K562 (cell line): ENCODE results near the gene PACRG. TPM values are rescaled to one million over a fixed set of nuclear protein-coding genes. Genes with fewer than 3 reads are reported as not detected.

Source experiments
- ATAC-seq: fragments of 200-7000 bp; cut with Tn5 transposase; 3 replicates; pipeline ENCODE4 v1.9.1; 2020; ENCODE audit warnings: moderate library complexity
- BruUV-seq: library from RNA; stranded (reverse); fragments of 400-500 nt; replicated peaks from 2 replicates; lab custom pipeline; 2021; lab: Mats Ljungman, UMichigan
- CTCF ChIA-PET: fragments of 300-600 bp; formaldehyde crosslinking; extraction: SDS; loops from one replicate; lab custom pipeline; 2021; ENCODE audit warnings: low intra/inter-chr PET ratio; lab: Yijun Ruan, JAX
- POLR2A ChIA-PET: fragments of 300-600, 350-650 bp; sonication (Branson Sonifier 250); formaldehyde crosslinking; extraction: SDS; loops from one replicate; lab custom pipeline; 2021; ENCODE audit warnings: antibody characterized with exemption, inconsistent platforms; lab: Yijun Ruan, JAX
- DNase-seq, 4 experiments: peaks; one replicate each; pipeline versions ENCODE4 v3.0.0 to v3.0.0-alpha.2; 2011 to 2018; ENCODE audit warnings: low spot score in 3 of 4, mixed read lengths in 3 of 4; ENCODE audit errors: extremely low read depth in 1 of 4
- FAIRE-seq: peaks from 2 replicates; lab custom pipeline; 2011; peaks lifted over from hg19 to GRCh38; lab: Jason Lieb, UNC
- H2AFZ ChIP-seq: 2 replicates; pipeline ENCODE4 v1.6.0; 2011; ENCODE audit warnings: low read depth, low read length, control low read depth, inconsistent platforms
- H3K27ac ChIP-seq: fragments of 200-600 bp; 3 replicates; pipeline ENCODE4 v1.8.0; 2011; ENCODE audit warnings: low read depth, mild to moderate bottlenecking, control low read depth, inconsistent platforms, low read length, moderate library complexity, mixed read lengths; ENCODE audit errors: extremely low read depth
- H3K27me3 ChIP-seq, 2 experiments: fragments of 300-600 bp in 1 of 2; 2 replicates in 1 of 2; 3 replicates in 1 of 2; pipeline versions ENCODE4 v1.6.0 to v1.8.0; 2011; ENCODE audit warnings: inconsistent platforms in 2 of 2, low read length in 2 of 2, mild to moderate bottlenecking in 1 of 2, mixed read lengths in 1 of 2, moderate library complexity in 1 of 2; ENCODE audit not compliant: control insufficient read depth in 2 of 2, insufficient read depth in 2 of 2
- H3K36me3 ChIP-seq: fragments of 300-600 bp; 3 replicates; pipeline ENCODE4 v1.8.0; 2011; ENCODE audit warnings: mild to moderate bottlenecking, low read length, inconsistent platforms; ENCODE audit not compliant: control insufficient read depth, insufficient read depth
- H3K4me1 ChIP-seq, 2 experiments: fragments of 200-600 bp in 1 of 2; replicated peaks in 1 of 2; 2 replicates in 1 of 2; 3 replicates in 1 of 2; pipeline versions ENCODE4 v1.5.1 to v1.8.0; 2011; ENCODE audit warnings: inconsistent platforms in 2 of 2, low read length in 2 of 2, mild to moderate bottlenecking in 1 of 2, mixed read lengths in 1 of 2, moderate library complexity in 1 of 2; ENCODE audit not compliant: control insufficient read depth in 2 of 2, insufficient read depth in 2 of 2
- H3K4me2 ChIP-seq: 2 replicates; pipeline ENCODE4 v1.6.1; 2011; ENCODE audit warnings: low read length, control low read depth, inconsistent platforms, mixed read lengths; ENCODE audit not compliant: insufficient read depth
- H3K4me3 ChIP-seq: fragments of 200-600 bp; sonication (generic), shearing (Covaris generic); 2 replicates; pipeline ENCODE4 v1.5.1; 2016; ENCODE audit warnings: control low read depth, inconsistent platforms
- H3K79me2 ChIP-seq: fragments of 200-600 bp; 3 replicates; pipeline ENCODE4 v1.8.0; 2011; ENCODE audit warnings: low read length, inconsistent platforms; ENCODE audit not compliant: control insufficient read depth, insufficient read depth
- H3K9ac ChIP-seq, 2 experiments: 2 replicates each; pipeline versions ENCODE4 v1.6.0 to v1.6.1; 2011; ENCODE audit warnings: low read depth in 2 of 2, low read length in 2 of 2, control low read depth in 1 of 2, inconsistent platforms in 1 of 2, mild to moderate bottlenecking in 1 of 2, mixed read lengths in 1 of 2; ENCODE audit not compliant: insufficient read depth in 1 of 2
- H3K9me1 ChIP-seq: one replicate; pipeline ENCODE4 v1.6.0; 2011; ENCODE audit warnings: inconsistent platforms, mild to moderate bottlenecking, low read length, moderate library complexity; ENCODE audit not compliant: control insufficient read depth, insufficient read depth
- H3K9me3 ChIP-seq: replicated peaks from 2 replicates; pipeline ENCODE4 v1.5.1; 2011; ENCODE audit warnings: low read depth, low read length, inconsistent platforms; ENCODE audit not compliant: control insufficient read depth, insufficient read depth
- H4K20me1 ChIP-seq: replicated peaks from 2 replicates; pipeline ENCODE4 v1.6.1; 2011; ENCODE audit warnings: low read length, inconsistent platforms, mixed read lengths; ENCODE audit not compliant: control insufficient read depth, insufficient read depth
- CHAMP1 ChIP-seq: fragments of 450-650 bp; IDR thresholded peaks from 2 replicates; pipeline ENCODE4 v1.6.1; 2016; ENCODE audit warnings: mild to moderate bottlenecking
- ESRRA ChIP-seq: fragments of 450-650 bp; IDR thresholded peaks from 2 replicates; pipeline ENCODE4 v1.6.1; 2014; ENCODE audit warnings: low read depth, mild to moderate bottlenecking, moderate library complexity, borderline replicate concordance
- FOXP4 ChIP-seq: sonication (generic); formaldehyde crosslinking; IDR thresholded peaks from 2 replicates; pipeline ENCODE4 v1.8.0; 2022; ENCODE audit warnings: mild to moderate bottlenecking, missing genetic modification reagents, borderline replicate concordance
- NFATC3 ChIP-seq: fragments of 450-650 bp; IDR thresholded peaks from 2 replicates; pipeline ENCODE4 v1.6.1; 2017; ENCODE audit warnings: mild to moderate bottlenecking
- SMC3 ChIP-seq: conservative IDR thresholded peaks from 2 replicates; pipeline ENCODE4 v1.6.1; 2011; ENCODE audit warnings: low read depth, low read length, improper control_type of control experiment; ENCODE audit not compliant: insufficient read depth
- ZC3H8 ChIP-seq: fragments of 450-650 bp; IDR thresholded peaks from 2 replicates; pipeline ENCODE4 v1.6.1; 2017
- ZFX ChIP-seq: sonication (generic); formaldehyde crosslinking; IDR thresholded peaks from 2 replicates; pipeline ENCODE4 v1.8.0; 2022; ENCODE audit warnings: mild to moderate bottlenecking, missing genetic modification reagents, moderate library complexity
- WGBS: fragments of 100-300 bp; shearing (Covaris generic); methylation state at CpG from one replicate; pipeline ENCODE4 v1.1.6; 2016; ENCODE audit warnings: low coverage, mixed read lengths; ENCODE audit not compliant: insufficient coverage; ENCODE audit errors: missing lambda C conversion rate; 5-methylcytosine and 5-hydroxymethylcytosine counted together
- in situ Hi-C: fragments of 300-500 bp; cut with MboI; formaldehyde crosslinking; loops from 4 replicates; pipeline ENCODE4 v1.15.0; 2018; ENCODE audit warnings: inconsistent platforms, mixed read lengths
- intact Hi-C: fragments of 100-400 bp; cut with micrococcal nuclease; formaldehyde crosslinking; loops from 2 replicates; pipeline ENCODE4 v1.14.2; 2022
- polyA plus RNA-seq, 8 experiments: library from polyadenylated mRNA; depleted of rRNA in 4 of 8; stranded (reverse) in 5 of 8; unstranded in 3 of 8; fragments of >200 nt; fragmentation: Nextera tagmentation in 2 of 8; fragmentation: Illumina TruSeq in 1 of 8; extraction: Ambion mirVana in 2 of 8; extraction: Trizol in 1 of 8; gene quantifications; 2 replicates each; pipeline versions ENCODE4 v1.2.1 to v1.2.3, GENCODE V29; 2011 to 2014; ENCODE audit warnings: inconsistent platforms in 1 of 8, missing spikeins in 1 of 8
- total RNA-seq, 7 experiments: library from RNA; depleted of rRNA in 6 of 7; stranded (reverse); fragments of >200 nt in 6 of 7; fragmentation: Illumina TruSeq in 2 of 7; extraction: Trizol in 2 of 7; gene quantifications; 2 replicates each; pipeline versions ENCODE4 v1.2.1 to v1.2.3, GENCODE V29; 2011 to 2021; ENCODE audit warnings: low replicate concordance in 1 of 7

Gene PACRG
- total and polyA plus RNA-seq, 9 of the 15 experiments (the other 6 are each of a cell fraction or from before 2014, with no cell fraction given) = 0.04 TPM; not detected in 8

GRCh38 chr6:163335671-163336545 lies 608.1 kb downstream of the PACRG start:
- no peak for DNase-seq
- POLR2A ChIA-PET = interaction anchor here (0.6 kb wide), 1 partner anchor 48 kb away, joined by 3 read pairs; no protein-coding TSS in a partner anchor
- Histone ChIP-seq H3K4me1 (peaks cover 5 to 9% of the 10 kb centered on the region in 2 experiments; a peak in 3 of 5 replicates), H3K9me3 (no peaks in the 10 kb centered on the region), H3K27ac (no peak overlapping the region), H3K4me2 (no peak overlapping the region; the same call in 1 of the 2 replicates), H3K9ac (peak overlapping the region in 1 of 2 experiments; percentile 21; a peak in 1 of 4 replicates)
- intact Hi-C loops (no loop called here), in situ Hi-C loops (no loop called here)
- TF ChIP-seq SMC3 = no peak
- TF ChIP-seq FOXP4 = no peak
- no peak for TF ChIP-seq NFATC3
- no peak for TF ChIP-seq CHAMP1
- TF ChIP-seq ESRRA = no peak
- TF ChIP-seq ZC3H8 = no peak
- peak; percentile 37 for TF ChIP-seq ZFX (CRISPR knock-in tag)
- TF ChIP-seq, all 486 proteins: peak for 1
- BruUV-seq = no TSS peak
- ATAC-seq (peak; percentile 27), FAIRE-seq (no peak)
- no peaks in the 10 kb centered on the region for H3K79me2 ChIP-seq
- no peaks in the 10 kb centered on the region for H3K9me1 ChIP-seq
- no peak overlapping the region; the same call in 1 of the 2 replicates for H2AFZ ChIP-seq
- no peak overlapping the region for H3K4me3 ChIP-seq
- CTCF ChIA-PET = no interaction called here
- no peaks in the 10 kb centered on the region; the same call in 1 of the 2 replicates for H4K20me1 ChIP-seq
- 16% methylated on average over 29 of the region's 29 CpGs for WGBS
- H3K27me3 ChIP-seq = peaks cover 12 to 62% of the 10 kb centered on the region in 2 experiments; a peak in 4 of 5 replicates
- no peaks in the 10 kb centered on the region for H3K36me3 ChIP-seq
